Stimulated activated naive CD8-positive, alpha-beta T cell treated with anti-CD3 and anti-CD28 coated beads, Interleukin-15, amount 100 ng/mL, for 72 hours (primary cell): ENCODE measurements around the gene FKBP1A.
A peak's percentile ranks its signal among the peaks of the same experiment; 100 is the strongest.

Source experiments
- ATAC-seq: fragments of 150-1000 bp; cut with Tn5 transposase; 2 replicates; pipeline ENCODE4 v1.10.0; 2021; ENCODE audit warnings: mild to moderate bottlenecking, moderate library complexity
- DNase-seq, 2 donors: peaks; one replicate each; pipeline ENCODE4 v3.0.0; 2021 to 2022
- H3K27ac Mint-ChIP-seq, 2 donors: one replicate each; pipeline ENCODE4 v1.8.0; 2022; ENCODE audit warnings: mild to moderate bottlenecking in 2 of 2, mixed read lengths in 2 of 2, moderate library complexity in 2 of 2
- H3K27me3 Mint-ChIP-seq: one replicate; pipeline ENCODE4 v1.8.0; 2022; ENCODE audit warnings: mixed read lengths
- H3K4me1 Mint-ChIP-seq: one replicate; pipeline ENCODE4 v1.8.0; 2022; ENCODE audit warnings: mild to moderate bottlenecking, mixed read lengths
- H3K4me3 Mint-ChIP-seq, 2 donors: one replicate each; pipeline ENCODE4 v1.8.0; 2022; ENCODE audit warnings: mild to moderate bottlenecking in 2 of 2, mixed read lengths in 2 of 2, moderate library complexity in 1 of 2
- H3K9me3 Mint-ChIP-seq, 2 donors: one replicate each; pipeline ENCODE4 v1.8.0; 2022; ENCODE audit warnings: mixed read lengths in 2 of 2

The FKBP1A gene

DNA sequence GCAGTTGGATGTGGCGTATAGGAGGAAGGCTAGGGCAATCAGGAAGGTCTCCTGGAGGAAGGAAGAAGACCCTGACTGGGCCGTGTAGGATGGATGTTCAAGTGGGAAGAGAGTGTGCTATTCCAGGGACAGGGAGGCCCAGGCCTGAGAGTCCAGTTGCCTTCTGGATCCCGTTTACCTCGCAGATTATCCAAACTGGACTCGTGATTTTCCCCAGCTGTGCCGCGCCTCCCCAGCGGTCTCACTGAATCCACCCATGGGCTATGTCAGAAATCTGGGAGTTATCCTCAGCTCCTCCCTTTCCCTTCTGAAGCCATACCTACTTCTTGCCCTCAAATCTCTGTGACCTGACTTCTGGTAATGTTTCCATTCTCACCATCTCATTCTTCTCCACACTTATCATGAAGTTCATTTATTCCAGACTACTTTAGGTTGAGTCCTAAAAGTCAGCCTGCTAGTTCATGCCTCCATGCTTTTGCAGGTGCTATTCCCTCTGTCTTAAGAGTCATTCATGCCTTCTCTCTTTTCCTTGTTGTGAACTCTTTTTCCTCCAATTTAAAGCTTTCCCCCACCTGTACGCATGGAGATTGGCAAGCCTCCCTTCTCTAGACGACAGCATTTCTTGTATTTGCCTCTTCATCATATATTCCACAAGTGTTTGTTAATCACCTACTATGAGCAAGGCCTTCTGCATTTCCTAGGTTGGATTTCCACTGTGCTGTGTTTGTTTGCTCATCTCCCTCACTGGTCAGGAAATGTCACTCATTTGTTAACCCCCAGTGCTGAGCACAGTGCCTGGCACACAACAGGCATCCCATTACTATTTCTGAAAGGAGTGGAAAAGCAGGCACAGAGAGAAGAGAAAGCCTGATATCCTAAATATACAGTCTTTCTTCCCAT lies 66.6 kb downstream of the FKBP1A start:
- ATAC-seq = no peak
- Mint-ChIP-seq H3K4me3 (no peak overlapping the region), H3K9me3 (no peaks in the 10 kb centered on the region), H3K27me3 (no peaks in the 10 kb centered on the region), H3K4me1 (no peaks in the 10 kb centered on the region), H3K27ac (no peak overlapping the region)
- peak in 1 of 2 donors; percentile 8 for DNase-seq

DNA sequence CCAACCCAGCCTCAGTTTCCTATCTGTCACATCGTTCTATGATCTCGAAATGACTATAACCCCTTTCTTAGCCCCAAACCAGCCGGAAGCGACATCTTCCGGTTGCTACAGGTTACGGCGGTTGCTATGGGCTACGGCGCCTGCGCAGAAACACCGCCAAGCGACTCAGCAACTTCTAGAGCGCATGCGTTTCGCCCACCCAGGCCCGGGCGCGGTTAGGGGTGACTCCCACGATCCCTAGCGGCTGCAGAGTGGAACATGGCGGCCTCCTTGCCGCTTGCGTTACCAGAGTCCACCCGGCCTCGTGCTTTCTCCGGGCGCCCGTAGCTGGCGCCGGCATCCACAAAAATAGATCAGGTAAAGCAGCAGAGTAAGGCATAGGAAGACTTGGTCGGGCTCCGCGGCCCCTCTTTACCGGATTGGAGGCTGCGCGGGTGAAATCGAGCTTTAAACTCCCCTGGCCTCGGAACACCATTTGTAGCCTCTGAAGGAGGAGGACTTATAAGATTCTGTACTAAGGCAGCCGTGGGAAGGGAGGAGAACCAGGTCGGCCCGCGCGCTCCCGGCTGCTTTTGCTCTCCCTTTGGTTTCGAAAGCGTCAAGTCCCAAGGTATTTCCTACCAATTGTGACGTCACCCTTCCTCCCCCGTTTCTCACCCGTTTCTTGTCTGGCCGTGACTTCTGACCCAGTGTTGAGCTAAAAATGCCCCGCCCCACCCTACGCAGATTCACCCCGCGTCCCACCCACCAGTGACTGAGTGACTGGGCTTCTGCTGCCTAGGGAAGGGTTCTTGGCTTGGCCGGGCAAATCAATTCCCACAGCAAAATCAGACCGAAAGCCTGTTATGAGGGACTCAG lies 67.5 kb downstream of the FKBP1A start:
- DNase-seq (peak; percentile 98 to 99), ATAC-seq (peak; percentile 90)
- no peak overlapping the region for H3K27ac Mint-ChIP-seq
- H3K4me1 Mint-ChIP-seq = no peaks in the 10 kb centered on the region
- H3K27me3 Mint-ChIP-seq = no peaks in the 10 kb centered on the region
- no peaks in the 10 kb centered on the region for H3K9me3 Mint-ChIP-seq
- no peak overlapping the region for H3K4me3 Mint-ChIP-seq

- Mint-ChIP-seq H3K9me3 (no peaks in the 10 kb centered on the region), H3K4me3 (no peak overlapping the region), H3K4me1 (no peaks in the 10 kb centered on the region), H3K27ac (no peak overlapping the region), H3K27me3 (no peaks in the 10 kb centered on the region)
- ATAC-seq = no peak
- peak in 1 of 2 donors; percentile 37 for DNase-seq
Measured at GRCh38 chr20:1324598-1325172, 68.2 kb downstream of the FKBP1A start.

DNA sequence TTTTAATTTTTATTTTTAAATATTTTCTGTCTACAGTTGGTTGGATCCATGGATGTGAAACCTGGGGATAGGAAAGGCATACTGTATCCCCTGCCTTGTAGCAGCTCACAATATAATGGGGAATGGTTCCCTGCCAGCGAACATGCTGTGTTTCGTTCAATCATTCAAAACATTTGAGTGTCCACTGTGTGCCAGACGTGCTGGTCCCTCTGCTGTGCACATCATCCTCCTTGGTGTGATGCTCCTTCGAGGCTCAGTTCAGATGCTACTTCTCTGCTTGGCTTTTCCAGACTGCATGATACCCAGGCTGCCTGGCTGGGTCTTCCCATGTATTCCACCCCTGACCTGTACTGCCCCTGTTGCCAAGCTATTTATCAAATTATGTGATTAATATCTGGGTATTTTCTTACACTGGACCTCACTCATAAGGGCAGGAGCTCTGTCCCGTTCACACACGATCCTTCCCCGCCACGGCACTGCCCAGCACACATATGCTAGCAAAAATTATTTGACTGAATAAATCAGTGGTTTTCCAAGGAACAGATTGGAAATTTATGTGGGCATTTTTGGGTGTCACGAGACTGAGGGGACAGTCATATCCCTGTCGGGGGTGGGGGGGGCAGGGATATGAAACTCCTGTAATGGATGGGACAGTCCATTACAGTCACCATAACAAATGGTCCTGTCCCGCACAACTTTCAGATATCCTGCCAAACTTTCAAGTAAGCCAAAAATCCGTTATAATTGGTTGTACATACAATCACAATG lies 68.8 kb downstream of the FKBP1A start:
- Mint-ChIP-seq H3K4me3 (no peak overlapping the region), H3K27me3 (no peaks in the 10 kb centered on the region), H3K9me3 (no peaks in the 10 kb centered on the region), H3K27ac (no peak overlapping the region), H3K4me1 (peaks cover 2% of the 10 kb centered on the region)
- ATAC-seq (no peak), DNase-seq (no peak)

GRCh38 chr20:1323256-1323655 lies 69.6 kb downstream of the FKBP1A start:
- Mint-ChIP-seq H3K27ac (peak overlapping the region; percentile 23 to 57), H3K9me3 (no peaks in the 10 kb centered on the region), H3K27me3 (no peaks in the 10 kb centered on the region), H3K4me3 (no peak overlapping the region), H3K4me1 (peaks cover 9% of the 10 kb centered on the region)
- no peak for ATAC-seq
- DNase-seq = no peak

GRCh38 chr20:1322511-1323245 lies 70.2 kb downstream of the FKBP1A start:
- Mint-ChIP-seq H3K27ac (no peak overlapping the region), H3K9me3 (no peaks in the 10 kb centered on the region), H3K4me3 (no peak overlapping the region), H3K27me3 (no peaks in the 10 kb centered on the region), H3K4me1 (peaks cover 15% of the 10 kb centered on the region)
- ATAC-seq (no peak), DNase-seq (no peak)

GRCh38 chr20:1321654-1321939 lies 71.3 kb downstream of the FKBP1A start:
- no peaks in the 10 kb centered on the region for H3K27me3 Mint-ChIP-seq
- H3K27ac Mint-ChIP-seq = no peak overlapping the region
- no peak for ATAC-seq
- H3K9me3 Mint-ChIP-seq = no peaks in the 10 kb centered on the region
- DNase-seq = no peak
- no peak overlapping the region for H3K4me3 Mint-ChIP-seq
- H3K4me1 Mint-ChIP-seq = peaks cover 21% of the 10 kb centered on the region

DNA sequence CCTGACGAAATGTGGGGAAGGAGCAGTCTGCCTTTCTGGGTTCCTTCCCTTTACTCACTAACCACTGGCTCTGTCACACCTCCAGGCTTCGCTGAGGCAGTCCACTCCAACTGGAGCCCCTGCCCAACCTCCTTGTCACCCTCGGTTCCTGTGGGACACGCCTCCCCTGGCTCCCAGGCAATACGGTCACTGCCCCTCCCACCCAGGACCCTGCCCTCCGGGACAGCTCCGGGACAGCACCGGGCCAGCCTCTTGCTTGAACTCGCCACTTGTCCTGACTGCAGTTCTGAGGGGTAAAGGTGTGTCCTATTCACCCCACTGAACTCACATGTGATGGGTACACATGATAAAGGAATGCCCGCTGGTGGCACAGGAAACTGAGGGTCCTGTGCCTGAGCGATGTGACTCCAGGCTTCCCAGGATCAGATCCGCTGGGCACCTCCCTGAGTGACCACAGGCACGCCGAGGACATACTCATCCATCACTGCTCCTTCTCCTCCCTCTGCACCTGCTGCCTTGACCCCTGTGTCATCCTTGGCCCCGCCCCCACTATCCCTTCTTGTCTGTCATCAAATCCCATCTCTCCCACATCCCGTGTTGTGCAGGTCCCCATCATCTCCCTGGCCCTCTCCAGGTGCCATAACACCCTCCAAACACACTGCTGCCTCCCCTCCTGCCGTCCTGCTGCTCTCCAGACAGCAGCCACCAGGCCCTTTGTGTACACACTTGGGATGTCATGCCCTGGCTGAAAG lies 71.8 kb downstream of the FKBP1A start:
- H3K4me1 Mint-ChIP-seq = peaks cover 21% of the 10 kb centered on the region
- H3K9me3 Mint-ChIP-seq = no peaks in the 10 kb centered on the region
- H3K4me3 Mint-ChIP-seq = no peak overlapping the region
- DNase-seq (no peak), ATAC-seq (no peak)
- H3K27ac Mint-ChIP-seq = no peak overlapping the region
- H3K27me3 Mint-ChIP-seq = no peaks in the 10 kb centered on the region

DNA sequence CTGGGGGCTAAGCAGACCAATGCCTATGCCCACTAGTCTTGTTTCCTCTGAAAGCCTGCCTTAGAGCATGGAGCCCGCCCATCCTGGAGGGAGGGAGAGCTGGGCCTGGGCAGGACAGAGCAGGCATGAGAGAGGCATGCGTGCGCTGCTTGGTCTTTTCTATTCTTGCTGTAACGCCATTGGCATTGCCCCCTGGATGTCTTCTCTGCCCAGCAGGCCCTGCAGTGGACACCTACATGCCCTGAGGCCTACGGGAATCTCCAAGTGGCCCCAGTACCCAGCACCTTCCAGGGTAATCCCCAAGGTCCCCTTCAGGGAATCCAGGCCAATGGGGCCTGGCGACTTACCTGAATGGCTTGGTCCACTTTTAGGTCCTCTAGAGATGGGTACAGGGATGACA lies 72.8 kb downstream of the FKBP1A start:
- Mint-ChIP-seq H3K9me3 (no peaks in the 10 kb centered on the region), H3K4me3 (no peak overlapping the region), H3K27me3 (no peaks in the 10 kb centered on the region), H3K4me1 (peaks cover 21% of the 10 kb centered on the region), H3K27ac (no peak overlapping the region)
- ATAC-seq (no peak), DNase-seq (no peak)

DNA sequence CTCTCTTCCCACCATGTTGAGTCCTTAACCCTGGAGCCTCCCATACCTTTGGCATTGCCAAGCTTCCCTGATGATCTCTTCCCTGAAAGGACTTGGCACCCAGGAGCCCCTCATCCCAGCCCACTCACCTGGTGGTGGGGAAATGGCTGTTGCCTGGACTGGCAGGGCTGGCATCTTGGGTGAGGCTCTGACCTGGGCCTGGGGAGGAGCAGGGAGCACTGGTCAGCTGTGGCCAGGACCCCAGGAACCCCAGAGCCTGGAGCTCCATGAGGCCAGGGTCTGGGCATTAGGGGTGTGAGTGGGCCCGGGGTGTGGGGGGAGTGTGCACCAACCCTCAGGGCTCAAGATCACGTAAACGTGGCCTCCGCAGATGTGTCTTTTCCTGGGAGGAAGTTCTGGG lies 73.4 kb downstream of the FKBP1A start:
- Mint-ChIP-seq H3K27ac (no peak overlapping the region), H3K4me3 (no peak overlapping the region), H3K27me3 (no peaks in the 10 kb centered on the region), H3K4me1 (peaks cover 21% of the 10 kb centered on the region), H3K9me3 (no peaks in the 10 kb centered on the region)
- ATAC-seq (no peak), DNase-seq (no peak)

GRCh38 chr20:1319051-1319450 lies 73.8 kb downstream of the FKBP1A start:
- no peak for ATAC-seq
- Mint-ChIP-seq H3K27me3 (no peaks in the 10 kb centered on the region), H3K4me1 (peaks cover 21% of the 10 kb centered on the region), H3K4me3 (no peak overlapping the region), H3K27ac (no peak overlapping the region), H3K9me3 (no peaks in the 10 kb centered on the region)
- no peak for DNase-seq
